Prostate gland (tissue), 2 donors: ENCODE measurements around the gene ANKRD42.

ENCODE experiments used
- POLR2A ChIP-seq: fragments of 450-650 bp; IDR thresholded peaks from one replicate; pipeline ENCODE4 v1.6.1; 2016; ENCODE audit warnings: antibody characterized with exemption, mild to moderate bottlenecking
- TF ChIP-seq, protein P1 (sequence below), 4 experiments: fragments of 200-600 bp in 2 of 4; fragments of 450-650 bp in 2 of 4; sonication (generic) in 2 of 4; IDR thresholded peaks; 1 replicate in 3 of 4; 2 replicates in 1 of 4; pipeline ENCODE4 v1.5.1; 2016 to 2019; ENCODE audit warnings: antibody characterized with exemption in 4 of 4, mild to moderate bottlenecking in 2 of 4, moderate library complexity in 2 of 4

DNA sequence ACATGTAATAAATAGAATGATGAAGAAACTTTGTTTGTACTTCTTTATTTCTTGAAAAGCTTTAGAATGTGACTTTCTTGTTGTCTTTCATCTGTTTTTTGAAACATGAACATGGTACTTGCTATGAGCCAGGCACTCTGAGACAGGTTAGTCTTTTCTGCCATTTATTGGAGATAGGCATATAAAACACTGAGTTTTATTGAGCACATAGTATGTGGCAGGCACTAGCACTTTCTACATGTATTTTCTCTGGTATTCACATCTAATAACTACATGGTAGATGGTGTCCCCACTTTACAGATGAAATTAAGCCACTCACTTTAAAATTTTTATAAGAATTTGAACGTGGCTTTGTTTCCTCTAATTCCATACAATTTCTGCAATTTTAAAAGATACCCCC is 7.7 kb upstream of the ANKRD42 start:
- TF ChIP-seq POLR2A = no peak
- TF ChIP-seq, protein P1, sequence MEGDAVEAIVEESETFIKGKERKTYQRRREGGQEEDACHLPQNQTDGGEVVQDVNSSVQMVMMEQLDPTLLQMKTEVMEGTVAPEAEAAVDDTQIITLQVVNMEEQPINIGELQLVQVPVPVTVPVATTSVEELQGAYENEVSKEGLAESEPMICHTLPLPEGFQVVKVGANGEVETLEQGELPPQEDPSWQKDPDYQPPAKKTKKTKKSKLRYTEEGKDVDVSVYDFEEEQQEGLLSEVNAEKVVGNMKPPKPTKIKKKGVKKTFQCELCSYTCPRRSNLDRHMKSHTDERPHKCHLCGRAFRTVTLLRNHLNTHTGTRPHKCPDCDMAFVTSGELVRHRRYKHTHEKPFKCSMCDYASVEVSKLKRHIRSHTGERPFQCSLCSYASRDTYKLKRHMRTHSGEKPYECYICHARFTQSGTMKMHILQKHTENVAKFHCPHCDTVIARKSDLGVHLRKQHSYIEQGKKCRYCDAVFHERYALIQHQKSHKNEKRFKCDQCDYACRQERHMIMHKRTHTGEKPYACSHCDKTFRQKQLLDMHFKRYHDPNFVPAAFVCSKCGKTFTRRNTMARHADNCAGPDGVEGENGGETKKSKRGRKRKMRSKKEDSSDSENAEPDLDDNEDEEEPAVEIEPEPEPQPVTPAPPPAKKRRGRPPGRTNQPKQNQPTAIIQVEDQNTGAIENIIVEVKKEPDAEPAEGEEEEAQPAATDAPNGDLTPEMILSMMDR (IDR thresholded peaks at IDR 0.05) = no peak
